Measurements from ENCODE around the gene ESYT3.

The ESYT3 gene

DNA sequence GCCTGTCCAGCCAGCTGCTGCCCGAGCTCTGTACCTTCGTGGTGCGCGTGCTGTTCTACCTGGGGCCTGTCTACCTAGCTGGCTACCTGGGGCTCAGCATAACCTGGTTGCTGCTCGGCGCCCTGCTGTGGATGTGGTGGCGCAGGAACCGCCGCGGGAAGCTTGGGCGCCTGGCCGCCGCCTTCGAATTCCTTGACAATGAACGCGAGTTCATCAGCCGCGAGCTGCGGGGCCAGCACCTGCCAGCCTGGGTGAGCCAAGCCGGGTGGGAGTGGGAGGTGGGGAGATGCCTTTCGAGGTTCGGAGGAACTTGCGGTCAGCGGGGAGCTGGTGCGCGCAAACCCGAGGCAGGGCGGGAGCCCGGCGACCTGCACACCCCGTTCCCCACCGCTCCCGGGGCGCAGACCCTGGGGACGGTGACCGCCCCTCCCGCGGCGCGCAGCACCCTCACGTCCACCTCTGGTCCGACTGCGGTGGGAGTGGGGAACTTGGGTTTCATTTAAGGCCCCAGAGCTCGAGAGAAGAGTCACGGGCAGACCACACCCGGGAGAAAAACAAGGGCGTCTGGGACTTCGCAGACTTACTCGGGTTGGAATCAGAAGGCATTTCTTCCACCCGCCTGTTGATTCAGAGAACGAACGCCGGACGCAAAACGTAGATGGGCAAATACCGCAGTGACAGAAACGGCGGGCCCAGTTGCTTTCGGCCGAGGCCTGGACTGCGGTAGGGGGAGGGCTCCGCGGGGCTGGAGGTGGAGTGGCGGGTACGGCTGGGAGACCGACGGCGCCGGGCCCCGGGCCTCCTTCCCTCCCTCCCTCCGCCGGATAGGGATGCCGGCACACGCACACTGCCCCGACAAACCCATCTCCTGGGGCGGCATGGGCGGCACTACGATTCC, 708 bp downstream of the ESYT3 start:
- H3K27me3 ChIP-seq (ENCODE audit: insufficient read depth, low read length) = peaks cover 34% of the 10 kb centered on the region
- H3K27ac ChIP-seq (ENCODE audit: low read depth, low read length) = no peak overlapping the region
- peak overlapping the region; percentile 76 for H3K4me3 ChIP-seq (ENCODE audit: low read depth, low read length)
- peaks cover 9% of the 10 kb centered on the region for H3K4me1 ChIP-seq (ENCODE audit: control insufficient read depth, insufficient read depth, low read length, unreplicated experiment)
- H3K79me2 ChIP-seq (ENCODE audit: control insufficient read depth, insufficient read depth, low read length, unreplicated experiment) = no peaks in the 10 kb centered on the region
- no peaks in the 10 kb centered on the region for H3K36me3 ChIP-seq (ENCODE audit: insufficient read depth, low read length)
- peak overlapping the region; percentile 74 for H2AFZ ChIP-seq (ENCODE audit: low read length, unreplicated experiment)

DNA sequence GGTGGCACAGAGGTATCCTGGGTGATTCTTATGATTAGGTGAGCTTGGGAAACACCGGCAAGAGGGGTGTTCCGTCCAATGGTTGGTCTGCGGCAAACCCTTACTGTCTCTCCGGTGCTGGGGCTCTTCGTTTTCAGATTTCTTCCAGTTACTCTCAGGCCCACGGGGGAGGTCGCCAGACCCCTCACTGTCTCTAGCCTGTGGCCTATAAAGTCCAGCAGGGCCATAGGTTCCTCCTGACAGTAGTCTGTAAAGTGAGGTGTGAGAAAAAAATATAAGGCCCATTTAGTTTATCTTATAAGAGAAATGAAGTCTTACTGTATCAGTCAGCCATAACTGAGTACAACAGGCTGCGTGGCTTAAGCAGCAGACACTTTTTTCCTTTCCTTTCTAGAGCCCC, 1.4 kb downstream of the ESYT3 start:
- H3K27ac ChIP-seq (ENCODE audit: low read depth, low read length) = no peak overlapping the region
- no peaks in the 10 kb centered on the region for H3K79me2 ChIP-seq (ENCODE audit: control insufficient read depth, insufficient read depth, low read length, unreplicated experiment)
- no peaks in the 10 kb centered on the region for H3K36me3 ChIP-seq (ENCODE audit: insufficient read depth, low read length)
- 0 out of 2 replicates have a peak overlapping the region, but pooled peaks have one; percentile 76 for H3K4me3 ChIP-seq (ENCODE audit: low read depth, low read length)
- peaks cover 16% of the 10 kb centered on the region for H3K4me1 ChIP-seq (ENCODE audit: control insufficient read depth, insufficient read depth, low read length, unreplicated experiment)
- no peak overlapping the region for H2AFZ ChIP-seq (ENCODE audit: low read length, unreplicated experiment)
- H3K27me3 ChIP-seq (ENCODE audit: insufficient read depth, low read length) = peaks cover 34% of the 10 kb centered on the region

DNA sequence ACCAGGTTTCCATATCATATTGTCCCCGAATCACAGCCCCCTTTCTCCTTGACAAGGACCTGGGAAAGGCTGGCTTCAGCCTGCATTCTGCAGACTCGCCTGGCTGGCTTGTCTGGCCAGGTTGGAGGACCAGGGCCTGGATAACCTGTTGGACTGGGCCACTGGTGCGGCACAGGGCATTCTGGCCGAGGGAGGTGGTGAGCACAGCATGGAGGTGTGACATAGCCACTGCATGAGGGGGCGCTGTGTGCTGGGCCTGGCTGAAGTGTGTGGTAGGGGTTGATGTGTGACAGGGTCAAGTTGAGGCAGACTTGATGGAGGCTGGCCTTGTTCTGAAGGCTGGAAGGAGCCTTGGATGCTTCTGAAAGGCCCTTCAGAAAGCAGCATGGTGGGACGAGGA, 2.9 kb downstream of the ESYT3 start:
- Histone ChIP-seq H3K79me2 (ENCODE audit: control insufficient read depth, insufficient read depth, low read length, unreplicated experiment) (no peaks in the 10 kb centered on the region), H3K27ac (ENCODE audit: low read depth, low read length) (no peak overlapping the region), H3K4me1 (ENCODE audit: control insufficient read depth, insufficient read depth, low read length, unreplicated experiment) (peaks cover 30% of the 10 kb centered on the region), H3K27me3 (ENCODE audit: insufficient read depth, low read length) (peaks cover 34% of the 10 kb centered on the region), H3K4me3 (ENCODE audit: low read depth, low read length) (no peak overlapping the region), H3K36me3 (ENCODE audit: insufficient read depth, low read length) (no peaks in the 10 kb centered on the region), H2AFZ (ENCODE audit: low read length, unreplicated experiment) (no peak overlapping the region)

DNA sequence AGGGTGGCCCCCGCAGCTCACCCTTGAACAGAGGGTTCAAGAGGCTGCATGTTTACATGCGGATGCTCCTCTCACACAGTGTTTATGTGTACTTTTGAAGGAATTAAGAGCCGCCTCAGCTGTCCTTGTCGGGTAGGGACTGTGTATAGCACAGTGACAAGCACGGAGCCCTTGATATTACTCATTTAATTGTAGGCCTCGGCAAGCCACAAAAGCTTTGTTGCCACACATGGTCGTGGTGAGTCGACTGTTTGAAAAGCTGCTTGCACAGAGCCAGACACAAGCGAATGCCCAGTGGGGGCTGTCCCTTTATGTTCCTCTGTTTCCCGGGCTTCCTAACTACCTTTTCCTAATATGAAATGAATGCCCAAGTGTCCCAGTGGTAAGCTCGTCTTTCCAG, 4.5 kb downstream of the ESYT3 start:
- no peaks in the 10 kb centered on the region for H3K36me3 ChIP-seq (ENCODE audit: insufficient read depth, low read length)
- H3K27ac ChIP-seq (ENCODE audit: low read depth, low read length) = no peak overlapping the region
- peaks cover 32% of the 10 kb centered on the region for H3K4me1 ChIP-seq (ENCODE audit: control insufficient read depth, insufficient read depth, low read length, unreplicated experiment)
- no peak overlapping the region for H2AFZ ChIP-seq (ENCODE audit: low read length, unreplicated experiment)
- no peaks in the 10 kb centered on the region for H3K79me2 ChIP-seq (ENCODE audit: control insufficient read depth, insufficient read depth, low read length, unreplicated experiment)
- no peak overlapping the region for H3K4me3 ChIP-seq (ENCODE audit: low read depth, low read length)
- H3K27me3 ChIP-seq (ENCODE audit: insufficient read depth, low read length) = peaks cover 20% of the 10 kb centered on the region

DNA sequence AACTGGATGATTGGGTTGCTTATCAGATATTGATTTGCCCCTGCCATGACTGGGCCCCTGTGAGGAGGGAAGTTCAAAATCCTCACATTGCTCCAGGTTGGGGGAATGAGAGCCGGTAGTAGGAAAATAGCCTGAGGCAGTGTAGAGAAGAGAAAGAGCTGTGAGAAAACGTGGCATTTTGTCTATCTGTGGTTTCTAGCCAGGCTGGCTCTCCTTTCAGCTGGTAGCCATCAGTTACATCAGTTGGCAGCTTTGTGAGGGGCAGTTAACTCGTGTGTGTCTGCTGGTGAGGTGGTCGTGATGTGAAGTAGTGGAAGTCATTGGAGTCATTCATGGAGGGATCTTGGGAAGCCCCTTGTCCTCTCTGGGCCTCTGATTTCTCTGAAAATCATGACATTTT, 5.2 kb downstream of the ESYT3 start:
- H3K4me3 ChIP-seq (ENCODE audit: low read depth, low read length) = no peak overlapping the region
- H2AFZ ChIP-seq (ENCODE audit: low read length, unreplicated experiment) = no peak overlapping the region
- H3K27ac ChIP-seq (ENCODE audit: low read depth, low read length) = no peak overlapping the region
- H3K4me1 ChIP-seq (ENCODE audit: control insufficient read depth, insufficient read depth, low read length, unreplicated experiment) = peaks cover 31% of the 10 kb centered on the region
- H3K79me2 ChIP-seq (ENCODE audit: control insufficient read depth, insufficient read depth, low read length, unreplicated experiment) = no peaks in the 10 kb centered on the region
- peaks cover 17% of the 10 kb centered on the region; the same call in 1 of the 2 replicates for H3K27me3 ChIP-seq (ENCODE audit: insufficient read depth, low read length)
- no peaks in the 10 kb centered on the region for H3K36me3 ChIP-seq (ENCODE audit: insufficient read depth, low read length)

DNA sequence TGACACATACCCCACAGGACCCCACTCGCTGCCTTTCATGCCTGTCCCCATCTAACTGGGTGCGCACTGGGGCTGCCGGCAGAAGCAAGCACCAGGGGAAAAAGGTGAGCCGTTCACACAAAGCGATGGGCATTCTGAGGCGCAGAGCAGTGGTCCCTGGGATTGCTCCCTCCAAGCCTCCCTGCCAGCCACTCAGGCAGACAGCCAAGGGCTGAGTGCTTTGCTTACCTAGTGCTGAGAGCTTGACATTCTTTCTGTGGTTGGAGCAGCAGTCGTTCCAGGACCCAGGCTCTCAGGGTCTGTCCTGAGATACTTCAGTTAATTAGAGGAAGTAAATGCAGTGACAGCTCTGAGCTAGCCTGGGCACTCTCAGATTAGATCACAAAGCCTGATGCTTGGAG, 5.7 kb downstream of the ESYT3 start:
- Histone ChIP-seq H3K79me2 (ENCODE audit: control insufficient read depth, insufficient read depth, low read length, unreplicated experiment) (no peaks in the 10 kb centered on the region), H3K4me3 (ENCODE audit: low read depth, low read length) (no peak overlapping the region), H3K27me3 (ENCODE audit: insufficient read depth, low read length) (peaks cover 13% of the 10 kb centered on the region; the same call in 1 of the 2 replicates), H3K36me3 (ENCODE audit: insufficient read depth, low read length) (no peaks in the 10 kb centered on the region), H3K27ac (ENCODE audit: low read depth, low read length) (no peak overlapping the region), H3K4me1 (ENCODE audit: control insufficient read depth, insufficient read depth, low read length, unreplicated experiment) (peaks cover 31% of the 10 kb centered on the region), H2AFZ (ENCODE audit: low read length, unreplicated experiment) (no peak overlapping the region)

DNA sequence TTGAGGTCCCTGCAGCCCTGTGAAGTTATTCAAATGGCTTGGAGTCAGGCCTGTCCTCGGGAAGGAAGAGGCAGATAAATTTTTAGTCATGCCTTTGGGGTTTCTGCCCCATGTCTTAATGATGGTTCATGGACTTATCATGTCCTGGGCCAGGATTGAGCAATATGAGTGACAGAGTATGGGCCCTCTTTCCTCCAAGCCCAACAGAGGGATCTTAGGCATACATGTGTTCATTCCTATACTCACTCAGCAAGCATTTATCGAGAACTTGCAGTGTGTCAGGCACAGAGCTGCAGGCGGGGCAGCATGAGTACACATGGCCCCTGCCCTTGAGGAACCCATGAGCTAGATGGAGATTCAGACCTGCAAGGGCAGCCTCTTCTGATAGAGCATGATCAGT, 6.2 kb downstream of the ESYT3 start:
- Histone ChIP-seq H2AFZ (ENCODE audit: low read length, unreplicated experiment) (no peak overlapping the region), H3K27me3 (ENCODE audit: insufficient read depth, low read length) (peaks cover 8% of the 10 kb centered on the region; the same call in 1 of the 2 replicates), H3K4me1 (ENCODE audit: control insufficient read depth, insufficient read depth, low read length, unreplicated experiment) (peaks cover 31% of the 10 kb centered on the region), H3K79me2 (ENCODE audit: control insufficient read depth, insufficient read depth, low read length, unreplicated experiment) (no peaks in the 10 kb centered on the region), H3K27ac (ENCODE audit: low read depth, low read length) (no peak overlapping the region), H3K4me3 (ENCODE audit: low read depth, low read length) (no peak overlapping the region), H3K36me3 (ENCODE audit: insufficient read depth, low read length) (no peaks in the 10 kb centered on the region)

DNA sequence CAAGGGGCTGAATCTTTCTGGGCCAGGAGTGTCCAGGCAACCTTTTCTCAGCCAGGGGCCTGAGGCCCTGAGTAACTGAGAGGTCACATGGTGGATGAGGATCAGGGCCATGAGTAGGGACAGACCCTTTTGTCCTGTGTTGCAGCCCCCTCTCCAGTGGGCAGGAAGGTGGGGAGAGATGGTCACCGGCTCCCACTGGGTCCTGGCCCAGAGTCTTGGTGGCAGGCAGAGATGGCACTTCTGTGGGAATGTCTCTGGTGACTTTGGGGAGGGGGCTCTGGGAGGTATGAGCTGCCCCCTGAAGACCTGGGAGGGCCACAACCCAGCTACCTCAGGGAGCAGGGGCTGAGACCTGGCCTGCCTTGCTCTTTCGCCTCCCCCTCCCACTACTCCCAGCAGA, 6.8 kb downstream of the ESYT3 start:
- H3K27me3 ChIP-seq (ENCODE audit: insufficient read depth, low read length) = peaks cover 3% of the 10 kb centered on the region; the same call in 1 of the 2 replicates
- H3K27ac ChIP-seq (ENCODE audit: low read depth, low read length) = no peak overlapping the region
- H3K4me1 ChIP-seq (ENCODE audit: control insufficient read depth, insufficient read depth, low read length, unreplicated experiment) = peaks cover 31% of the 10 kb centered on the region
- no peaks in the 10 kb centered on the region for H3K79me2 ChIP-seq (ENCODE audit: control insufficient read depth, insufficient read depth, low read length, unreplicated experiment)
- no peak overlapping the region for H2AFZ ChIP-seq (ENCODE audit: low read length, unreplicated experiment)
- no peaks in the 10 kb centered on the region for H3K36me3 ChIP-seq (ENCODE audit: insufficient read depth, low read length)
- H3K4me3 ChIP-seq (ENCODE audit: low read depth, low read length) = no peak overlapping the region

DNA sequence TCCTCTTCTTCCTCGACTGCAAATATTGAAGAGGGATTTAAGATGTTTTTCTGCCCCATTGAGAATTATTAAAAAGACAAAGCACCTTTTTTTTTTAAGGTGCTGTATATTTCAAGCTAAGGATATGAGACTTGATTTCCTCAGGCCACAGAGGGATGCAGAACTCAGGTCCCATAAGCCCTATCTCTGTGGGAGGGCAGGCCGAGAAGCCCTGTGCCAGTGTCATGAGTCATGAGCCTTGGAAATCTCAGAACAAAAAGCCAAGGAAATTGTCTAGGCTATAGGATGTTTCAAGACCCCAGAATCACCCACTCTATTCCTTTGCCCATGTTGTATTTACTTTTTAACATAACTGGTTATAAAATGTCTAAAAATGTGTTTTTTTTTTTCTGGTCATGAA, 7.3 kb downstream of the ESYT3 start:
- no peaks in the 10 kb centered on the region for H3K27me3 ChIP-seq (ENCODE audit: insufficient read depth, low read length)
- no peak overlapping the region for H3K4me3 ChIP-seq (ENCODE audit: low read depth, low read length)
- no peaks in the 10 kb centered on the region for H3K79me2 ChIP-seq (ENCODE audit: control insufficient read depth, insufficient read depth, low read length, unreplicated experiment)
- peaks cover 31% of the 10 kb centered on the region for H3K4me1 ChIP-seq (ENCODE audit: control insufficient read depth, insufficient read depth, low read length, unreplicated experiment)
- no peaks in the 10 kb centered on the region for H3K36me3 ChIP-seq (ENCODE audit: insufficient read depth, low read length)
- no peak overlapping the region for H2AFZ ChIP-seq (ENCODE audit: low read length, unreplicated experiment)
- peak overlapping the region; percentile 26 for H3K27ac ChIP-seq (ENCODE audit: low read depth, low read length)

DNA sequence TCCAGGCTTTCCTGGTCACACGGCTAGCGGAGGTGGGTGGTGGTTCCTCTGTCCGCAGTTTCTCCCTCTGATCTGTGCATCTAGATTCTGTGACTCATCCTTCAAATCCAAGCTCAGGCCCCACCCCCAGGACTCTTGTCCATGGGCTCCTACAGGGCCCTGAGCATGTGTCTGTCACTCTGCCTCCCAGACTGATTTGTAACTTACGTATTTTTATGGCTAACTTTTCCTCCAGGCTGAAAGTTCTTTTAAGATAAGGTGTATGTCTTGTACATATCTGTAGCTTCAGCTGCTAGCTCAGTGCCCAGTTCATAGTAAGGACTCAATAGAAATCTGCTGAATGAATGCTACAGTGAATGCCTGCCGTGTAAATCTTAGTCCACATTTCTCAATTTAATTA, 8.0 kb downstream of the ESYT3 start:
- H3K79me2 ChIP-seq (ENCODE audit: control insufficient read depth, insufficient read depth, low read length, unreplicated experiment) = no peaks in the 10 kb centered on the region
- no peaks in the 10 kb centered on the region for H3K27me3 ChIP-seq (ENCODE audit: insufficient read depth, low read length)
- peaks cover 31% of the 10 kb centered on the region for H3K4me1 ChIP-seq (ENCODE audit: control insufficient read depth, insufficient read depth, low read length, unreplicated experiment)
- no peak overlapping the region; the same call in 1 of the 2 replicates for H3K4me3 ChIP-seq (ENCODE audit: low read depth, low read length)
- no peaks in the 10 kb centered on the region for H3K36me3 ChIP-seq (ENCODE audit: insufficient read depth, low read length)
- peak overlapping the region; percentile 26; the same call in 1 of the 2 replicates for H3K27ac ChIP-seq (ENCODE audit: low read depth, low read length)
- H2AFZ ChIP-seq (ENCODE audit: low read length, unreplicated experiment) = no peak overlapping the region

DNA sequence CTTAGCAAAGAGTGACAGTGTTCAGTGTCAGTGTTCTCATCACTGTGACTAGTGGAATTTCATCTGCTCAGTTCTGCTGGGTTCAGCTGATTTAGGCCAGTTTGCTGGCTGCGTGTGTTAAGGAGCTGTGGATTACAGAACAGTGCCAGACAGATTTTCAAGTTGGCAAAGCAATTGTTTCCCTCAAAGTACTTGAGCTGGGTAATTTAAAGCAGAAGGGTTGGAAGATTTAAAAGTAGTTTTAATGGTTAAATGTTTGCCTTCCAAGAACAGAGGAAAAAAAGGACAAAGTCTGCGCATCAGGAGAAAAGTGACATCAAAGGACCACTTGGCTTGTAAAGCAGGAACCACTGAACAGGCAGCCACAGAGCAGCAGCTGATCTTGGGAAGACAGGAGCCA, 8.7 kb downstream of the ESYT3 start:
- Histone ChIP-seq H3K4me1 (ENCODE audit: control insufficient read depth, insufficient read depth, low read length, unreplicated experiment) (peaks cover 31% of the 10 kb centered on the region), H3K27me3 (ENCODE audit: insufficient read depth, low read length) (no peaks in the 10 kb centered on the region), H3K4me3 (ENCODE audit: low read depth, low read length) (no peak overlapping the region), H3K36me3 (ENCODE audit: insufficient read depth, low read length) (no peaks in the 10 kb centered on the region), H2AFZ (ENCODE audit: low read length, unreplicated experiment) (no peak overlapping the region), H3K79me2 (ENCODE audit: control insufficient read depth, insufficient read depth, low read length, unreplicated experiment) (no peaks in the 10 kb centered on the region), H3K27ac (ENCODE audit: low read depth, low read length) (no peak overlapping the region)
